ENCODE results near the gene CISD1.
"Not testable (repeated sequence)": the region's sequence is repeated elsewhere in the genome, so short reads cannot be mapped to it uniquely, and the experiment has no call there.

DNA sequence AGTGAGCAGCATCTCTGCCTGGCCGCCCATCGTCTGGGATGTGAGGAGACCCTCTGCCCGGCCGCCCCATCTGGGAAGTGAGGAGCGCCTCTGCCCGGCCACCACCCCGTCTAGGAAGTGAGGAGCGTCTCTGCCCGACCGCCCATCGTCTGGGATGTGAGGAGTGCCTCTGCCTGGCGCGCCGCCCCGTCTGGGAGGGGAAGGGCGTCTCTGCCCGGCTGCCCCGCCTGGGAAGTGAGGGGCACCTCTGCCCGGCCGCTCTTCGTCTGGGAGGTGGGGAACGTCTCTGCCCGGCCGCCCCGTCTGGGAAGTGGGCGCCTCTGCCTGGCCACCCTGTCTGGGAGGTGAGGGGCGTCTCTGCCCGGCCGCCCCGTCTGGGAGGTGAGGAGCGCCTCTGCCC lies 25.2 kb upstream of the CISD1 start:
- TF ChIP-seq EZH2 (IDR thresholded peaks at IDR 0.05; ENCODE audit: insufficient read depth, poor library complexity, severe bottlenecking); EZH2phosphoT487 (IDR thresholded peaks at IDR 0.05; ENCODE audit: insufficient read depth, low read depth): not testable (repeated sequence)
